HepG2 (cell line): ENCODE results near the gene OAT. TPM values are rescaled to one million over a fixed set of nuclear protein-coding genes. Genes with fewer than 3 reads are reported as not detected.
A peak's percentile ranks its signal among the peaks of the same experiment; 100 is the strongest.

Experiments used
- AGO2 ChIP-seq: fragments of 200-400 bp; formaldehyde crosslinking; optimal IDR thresholded peaks from 2 replicates; pipeline ENCODE3; 2017; ENCODE audit warnings: mild to moderate bottlenecking, low read depth, low read length, moderate library complexity
- HNRNPLL ChIP-seq: fragments of 200-400 bp; formaldehyde crosslinking; IDR thresholded peaks from 2 replicates; pipeline ENCODE4 v1.6.1; 2017; ENCODE audit warnings: mild to moderate bottlenecking, low read depth, low read length; ENCODE audit not compliant: poor library complexity, severe bottlenecking
- MXI1 ChIP-seq: IDR thresholded peaks from 3 replicates; pipeline ENCODE4 v1.6.1; 2012; ENCODE audit warnings: low read depth, low read length, inconsistent platforms, borderline replicate concordance
- PLRG1 ChIP-seq: fragments of 450-650 bp; conservative IDR thresholded peaks from 2 replicates; pipeline ENCODE4 v1.6.1; 2016
- RAD21 ChIP-seq: fragments of 450-650 bp; formaldehyde crosslinking; IDR thresholded peaks from 2 replicates; pipeline ENCODE4 v1.5.0; 2020; ENCODE audit warnings: mild to moderate bottlenecking
- RFXANK ChIP-seq: IDR thresholded peaks from 2 replicates; pipeline ENCODE4 v1.6.1; 2016
- TFDP1 ChIP-seq: IDR thresholded peaks from 2 replicates; pipeline ENCODE4 v1.6.1; 2016; ENCODE audit warnings: missing compliant biosample characterization, missing genetic modification reagents, borderline replicate concordance
- THAP11 ChIP-seq: IDR thresholded peaks from 2 replicates; pipeline ENCODE4 v1.6.1; 2016; ENCODE audit warnings: missing biosample characterization, missing genetic modification reagents
- ZNF296 ChIP-seq: sonication (generic); formaldehyde crosslinking; conservative IDR thresholded peaks from 2 replicates; pipeline ENCODE4 v1.5.0; 2020; ENCODE audit warnings: mild to moderate bottlenecking, missing genetic modification reagents
- ZNF557 ChIP-seq: sonication (generic); formaldehyde crosslinking; IDR thresholded peaks from 2 replicates; pipeline ENCODE4 v1.4.0; 2020; ENCODE audit warnings: missing genetic modification reagents
- ZNF780A ChIP-seq: sonication (generic); formaldehyde crosslinking; IDR thresholded peaks from 2 replicates; pipeline ENCODE4 v1.8.0; 2022; ENCODE audit warnings: mild to moderate bottlenecking, missing genetic modification reagents, moderate library complexity
- polyA plus RNA-seq, 8 experiments: library from polyadenylated mRNA; depleted of rRNA in 3 of 8; stranded (reverse) in 7 of 8; unstranded in 1 of 8; fragments of >200 nt; fragmentation: Illumina TruSeq in 4 of 8; extraction: Trizol in 4 of 8; gene quantifications; 2 replicates each; pipeline versions ENCODE4 v1.2.1 to v1.2.3, GENCODE V29; 2011 to 2016; ENCODE audit warnings: low read depth in 4 of 8, missing spikeins in 1 of 8, mixed read lengths in 1 of 8; ENCODE audit not compliant: insufficient read depth in 1 of 8
- total RNA-seq, 5 experiments: library from RNA; depleted of rRNA; stranded (reverse); fragments of >200 nt; fragmentation: Illumina TruSeq; extraction: Trizol; gene quantifications; 2 replicates each; pipeline ENCODE4 v1.2.3, GENCODE V29; 2016; ENCODE audit warnings: low read depth in 1 of 5
- TF ChIP-seq, protein P1 (sequence below): IDR thresholded peaks from 2 replicates; pipeline ENCODE4 v1.6.1; 2016; ENCODE audit warnings: low read depth, control low read depth
- TF ChIP-seq, protein P2 (sequence below): sonication (generic); formaldehyde crosslinking; IDR thresholded peaks from 2 replicates; pipeline ENCODE4 v1.4.0; 2020; ENCODE audit warnings: missing genetic modification reagents
- TF ChIP-seq, protein P3 (sequence below): sonication (generic); formaldehyde crosslinking; IDR thresholded peaks from 2 replicates; pipeline ENCODE4 v1.5.0; 2020; ENCODE audit warnings: mild to moderate bottlenecking, missing genetic modification reagents
- TF ChIP-seq, protein P4 (sequence below): sonication (generic); formaldehyde crosslinking; IDR thresholded peaks from 2 replicates; pipeline ENCODE4 v1.5.0; 2020; ENCODE audit warnings: missing genetic modification reagents
- TF ChIP-seq, protein P5 (sequence below): sonication (generic); formaldehyde crosslinking; IDR thresholded peaks from 2 replicates; pipeline ENCODE4 v1.4.0; 2020; ENCODE audit warnings: mild to moderate bottlenecking, missing genetic modification reagents

The OAT gene
- total and polyA plus RNA-seq, 2 of the 13 experiments (the other 11 are each of a cell fraction or from before 2014, with no cell fraction given): 87.8 to 96.7 TPM

DNA sequence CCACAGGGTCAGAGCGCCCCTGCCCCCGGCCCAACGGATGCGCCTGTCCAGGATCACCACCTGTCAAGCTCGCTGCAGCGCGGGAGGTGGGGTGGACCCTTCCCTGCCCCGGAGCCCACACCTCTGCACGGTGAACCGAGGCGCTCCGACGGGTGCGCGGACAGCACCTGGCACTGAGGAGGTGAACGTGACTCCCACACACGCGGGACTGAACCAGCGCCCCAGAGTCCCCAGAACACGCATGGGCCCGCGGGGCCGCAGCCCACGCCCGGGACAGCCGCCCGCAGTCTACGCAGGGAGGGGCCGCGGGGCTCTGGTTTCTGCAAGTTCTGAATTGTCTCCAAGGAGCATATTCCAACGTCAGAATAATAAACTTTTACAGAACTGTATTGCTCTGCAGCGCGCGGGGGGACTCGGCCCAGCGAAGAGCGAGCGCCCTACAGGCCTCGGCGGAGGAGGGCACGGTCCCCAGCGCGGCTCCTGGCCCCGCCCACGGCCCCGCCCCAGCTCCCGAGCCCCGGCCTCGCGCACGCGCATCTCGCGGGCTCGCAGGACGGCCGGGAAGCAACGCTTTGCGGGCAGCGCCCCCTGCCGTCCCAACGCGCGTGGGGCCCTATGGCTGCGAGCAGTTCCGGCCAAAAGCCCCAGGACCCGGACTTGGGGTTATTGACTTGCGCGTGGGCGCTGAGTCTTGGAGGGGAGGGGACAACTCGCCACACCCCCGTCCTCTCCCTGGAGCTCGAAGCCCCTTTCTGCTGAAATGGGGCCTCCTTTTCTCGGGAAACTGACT is 29.7 kb downstream of the OAT start (continued):
- TF ChIP-seq HNRNPLL (peak; percentile 18), TFDP1 (CRISPR knock-in tag) (peak; percentile 19; the same call in 1 of the 2 replicates), RFXANK (CRISPR knock-in tag) (no peak), ZNF557 (CRISPR knock-in tag) (no peak), ZNF780A (no peak), ZNF296 (CRISPR knock-in tag) (no peak), AGO2 (no peak), RAD21 (CRISPR knock-in tag) (peak; percentile 98), PLRG1 (no peak), THAP11 (peak; percentile 34; the same call in 1 of the 2 replicates), MXI1 (peak; percentile 46; the same call in 1 of the 3 replicates)
- TF ChIP-seq, protein P1, sequence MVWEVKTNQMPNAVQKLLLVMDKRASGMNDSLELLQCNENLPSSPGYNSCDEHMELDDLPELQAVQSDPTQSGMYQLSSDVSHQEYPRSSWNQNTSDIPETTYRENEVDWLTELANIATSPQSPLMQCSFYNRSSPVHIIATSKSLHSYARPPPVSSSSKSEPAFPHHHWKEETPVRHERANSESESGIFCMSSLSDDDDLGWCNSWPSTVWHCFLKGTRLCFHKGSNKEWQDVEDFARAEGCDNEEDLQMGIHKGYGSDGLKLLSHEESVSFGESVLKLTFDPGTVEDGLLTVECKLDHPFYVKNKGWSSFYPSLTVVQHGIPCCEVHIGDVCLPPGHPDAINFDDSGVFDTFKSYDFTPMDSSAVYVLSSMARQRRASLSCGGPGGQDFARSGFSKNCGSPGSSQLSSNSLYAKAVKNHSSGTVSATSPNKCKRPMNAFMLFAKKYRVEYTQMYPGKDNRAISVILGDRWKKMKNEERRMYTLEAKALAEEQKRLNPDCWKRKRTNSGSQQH (CRISPR knock-in tag): 0 out of 2 replicates have a peak, but pooled peaks have one; percentile 42
- TF ChIP-seq, protein P2, sequence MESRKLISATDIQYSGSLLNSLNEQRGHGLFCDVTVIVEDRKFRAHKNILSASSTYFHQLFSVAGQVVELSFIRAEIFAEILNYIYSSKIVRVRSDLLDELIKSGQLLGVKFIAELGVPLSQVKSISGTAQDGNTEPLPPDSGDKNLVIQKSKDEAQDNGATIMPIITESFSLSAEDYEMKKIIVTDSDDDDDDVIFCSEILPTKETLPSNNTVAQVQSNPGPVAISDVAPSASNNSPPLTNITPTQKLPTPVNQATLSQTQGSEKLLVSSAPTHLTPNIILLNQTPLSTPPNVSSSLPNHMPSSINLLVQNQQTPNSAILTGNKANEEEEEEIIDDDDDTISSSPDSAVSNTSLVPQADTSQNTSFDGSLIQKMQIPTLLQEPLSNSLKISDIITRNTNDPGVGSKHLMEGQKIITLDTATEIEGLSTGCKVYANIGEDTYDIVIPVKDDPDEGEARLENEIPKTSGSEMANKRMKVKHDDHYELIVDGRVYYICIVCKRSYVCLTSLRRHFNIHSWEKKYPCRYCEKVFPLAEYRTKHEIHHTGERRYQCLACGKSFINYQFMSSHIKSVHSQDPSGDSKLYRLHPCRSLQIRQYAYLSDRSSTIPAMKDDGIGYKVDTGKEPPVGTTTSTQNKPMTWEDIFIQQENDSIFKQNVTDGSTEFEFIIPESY (CRISPR knock-in tag): no peak
- TF ChIP-seq, protein P3, sequence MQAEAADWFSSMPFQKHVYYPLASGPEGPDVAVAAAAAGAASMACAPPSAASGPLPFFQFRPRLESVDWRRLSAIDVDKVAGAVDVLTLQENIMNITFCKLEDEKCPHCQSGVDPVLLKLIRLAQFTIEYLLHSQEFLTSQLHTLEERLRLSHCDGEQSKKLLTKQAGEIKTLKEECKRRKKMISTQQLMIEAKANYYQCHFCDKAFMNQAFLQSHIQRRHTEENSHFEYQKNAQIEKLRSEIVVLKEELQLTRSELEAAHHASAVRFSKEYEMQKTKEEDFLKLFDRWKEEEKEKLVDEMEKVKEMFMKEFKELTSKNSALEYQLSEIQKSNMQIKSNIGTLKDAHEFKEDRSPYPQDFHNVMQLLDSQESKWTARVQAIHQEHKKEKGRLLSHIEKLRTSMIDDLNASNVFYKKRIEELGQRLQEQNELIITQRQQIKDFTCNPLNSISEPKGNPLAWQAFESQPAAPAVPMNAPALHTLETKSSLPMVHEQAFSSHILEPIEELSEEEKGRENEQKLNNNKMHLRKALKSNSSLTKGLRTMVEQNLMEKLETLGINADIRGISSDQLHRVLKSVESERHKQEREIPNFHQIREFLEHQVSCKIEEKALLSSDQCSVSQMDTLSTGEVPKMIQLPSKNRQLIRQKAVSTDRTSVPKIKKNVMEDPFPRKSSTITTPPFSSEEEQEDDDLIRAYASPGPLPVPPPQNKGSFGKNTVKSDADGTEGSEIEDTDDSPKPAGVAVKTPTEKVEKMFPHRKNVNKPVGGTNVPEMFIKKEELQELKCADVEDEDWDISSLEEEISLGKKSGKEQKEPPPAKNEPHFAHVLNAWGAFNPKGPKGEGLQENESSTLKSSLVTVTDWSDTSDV (CRISPR knock-in tag): no peak
- TF ChIP-seq, protein P4, sequence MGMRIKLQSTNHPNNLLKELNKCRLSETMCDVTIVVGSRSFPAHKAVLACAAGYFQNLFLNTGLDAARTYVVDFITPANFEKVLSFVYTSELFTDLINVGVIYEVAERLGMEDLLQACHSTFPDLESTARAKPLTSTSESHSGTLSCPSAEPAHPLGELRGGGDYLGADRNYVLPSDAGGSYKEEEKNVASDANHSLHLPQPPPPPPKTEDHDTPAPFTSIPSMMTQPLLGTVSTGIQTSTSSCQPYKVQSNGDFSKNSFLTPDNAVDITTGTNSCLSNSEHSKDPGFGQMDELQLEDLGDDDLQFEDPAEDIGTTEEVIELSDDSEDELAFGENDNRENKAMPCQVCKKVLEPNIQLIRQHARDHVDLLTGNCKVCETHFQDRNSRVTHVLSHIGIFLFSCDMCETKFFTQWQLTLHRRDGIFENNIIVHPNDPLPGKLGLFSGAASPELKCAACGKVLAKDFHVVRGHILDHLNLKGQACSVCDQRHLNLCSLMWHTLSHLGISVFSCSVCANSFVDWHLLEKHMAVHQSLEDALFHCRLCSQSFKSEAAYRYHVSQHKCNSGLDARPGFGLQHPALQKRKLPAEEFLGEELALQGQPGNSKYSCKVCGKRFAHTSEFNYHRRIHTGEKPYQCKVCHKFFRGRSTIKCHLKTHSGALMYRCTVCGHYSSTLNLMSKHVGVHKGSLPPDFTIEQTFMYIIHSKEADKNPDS (CRISPR knock-in tag): no peak
- TF ChIP-seq, protein P5, sequence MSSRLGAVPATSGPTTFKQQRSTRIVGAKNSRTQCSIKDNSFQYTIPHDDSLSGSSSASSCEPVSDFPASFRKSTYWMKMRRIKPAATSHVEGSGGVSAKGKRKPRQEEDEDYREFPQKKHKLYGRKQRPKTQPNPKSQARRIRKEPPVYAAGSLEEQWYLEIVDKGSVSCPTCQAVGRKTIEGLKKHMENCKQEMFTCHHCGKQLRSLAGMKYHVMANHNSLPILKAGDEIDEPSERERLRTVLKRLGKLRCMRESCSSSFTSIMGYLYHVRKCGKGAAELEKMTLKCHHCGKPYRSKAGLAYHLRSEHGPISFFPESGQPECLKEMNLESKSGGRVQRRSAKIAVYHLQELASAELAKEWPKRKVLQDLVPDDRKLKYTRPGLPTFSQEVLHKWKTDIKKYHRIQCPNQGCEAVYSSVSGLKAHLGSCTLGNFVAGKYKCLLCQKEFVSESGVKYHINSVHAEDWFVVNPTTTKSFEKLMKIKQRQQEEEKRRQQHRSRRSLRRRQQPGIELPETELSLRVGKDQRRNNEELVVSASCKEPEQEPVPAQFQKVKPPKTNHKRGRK (CRISPR knock-in tag): no peak
